ENCODE results near the gene SPATA17. TPM values are rescaled to one million over a fixed set of nuclear protein-coding genes. Genes with fewer than 3 reads are reported as not detected.

Gene SPATA17
- total and polyA plus RNA-seq, 3 donors from 2014 or later: 28.8 to 168 (median 36.5) TPM

DNA sequence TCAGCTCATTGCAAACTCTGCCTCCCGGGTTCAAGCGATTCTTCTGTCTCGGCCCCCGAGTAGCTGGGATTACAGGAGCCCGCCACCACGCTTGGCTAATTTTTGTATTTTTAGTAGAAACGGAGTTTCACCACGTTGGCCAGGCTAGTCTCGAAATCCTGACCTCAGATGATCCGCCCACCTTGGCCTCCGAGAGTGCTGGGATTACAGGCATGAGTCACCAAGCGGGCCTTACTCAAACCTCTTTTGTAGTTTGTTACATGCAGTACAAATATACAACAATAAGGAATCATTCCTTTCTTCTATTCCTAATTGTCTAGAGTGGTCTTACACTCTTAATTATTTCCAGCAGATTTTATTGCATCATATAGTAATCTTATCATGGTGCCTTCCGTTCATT is 16.6 kb downstream of the SPATA17 start:
- TF ChIP-seq POLR2A (IDR thresholded peaks at IDR 0.05): no peak
- no peak for TF ChIP-seq CTCF (IDR thresholded peaks at IDR 0.05)

DNA sequence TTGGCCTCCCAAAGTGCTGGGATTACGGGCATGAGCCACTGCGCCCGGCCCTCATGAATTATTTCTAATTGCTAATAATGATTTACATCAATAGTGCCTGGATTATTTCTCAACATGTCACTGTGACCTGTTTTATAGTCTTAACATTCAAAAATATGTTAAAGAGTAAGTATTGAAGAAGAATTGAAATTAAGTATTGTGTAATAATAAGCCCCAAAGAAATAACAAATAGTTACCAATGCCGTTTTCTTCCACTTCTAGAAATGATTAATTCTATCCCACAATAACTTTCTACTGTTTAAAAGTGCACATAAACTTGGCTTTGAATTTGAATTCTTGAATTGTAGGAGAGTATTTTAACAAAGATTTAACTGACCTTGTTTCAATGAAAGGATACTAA is 19.5 kb downstream of the SPATA17 start:
- TF ChIP-seq POLR2A (IDR thresholded peaks at IDR 0.05) (no peak), CTCF (IDR thresholded peaks at IDR 0.05) (no peak)
- H3K9me3 ChIP-seq: no peaks in the 10 kb centered on the region
- 75 to 79% methylated on average over 4 of the region's 4 CpGs for WGBS, 2 donors
- H3K4me3 ChIP-seq: no peak overlapping the region
- no peaks in the 10 kb centered on the region for H3K27me3 ChIP-seq
- H3K4me1 ChIP-seq: no peaks in the 10 kb centered on the region
- intact Hi-C loops (cut with DNase I; ENCODE audit: low total_unique reads): no loop called here
- DNase-seq: no peak
- no peaks in the 10 kb centered on the region for H3K36me3 ChIP-seq (ENCODE audit: low read depth, missing control alignments)
- no peak overlapping the region for H3K27ac ChIP-seq

More for the DNA sequence above, 16.6 kb downstream of the SPATA17 start:
- intact Hi-C loops (cut with DNase I; ENCODE audit: low total_unique reads): no loop called here
- Histone ChIP-seq H3K36me3 (ENCODE audit: low read depth, missing control alignments) (no peaks in the 10 kb centered on the region), H3K4me3 (no peak overlapping the region), H3K27ac (no peak overlapping the region), H3K9me3 (no peaks in the 10 kb centered on the region), H3K4me1 (no peaks in the 10 kb centered on the region), H3K27me3 (no peaks in the 10 kb centered on the region)
- no peak for DNase-seq
- WGBS, 2 donors: 80 to 91% methylated on average over 13 of the region's 13 CpGs

DNA sequence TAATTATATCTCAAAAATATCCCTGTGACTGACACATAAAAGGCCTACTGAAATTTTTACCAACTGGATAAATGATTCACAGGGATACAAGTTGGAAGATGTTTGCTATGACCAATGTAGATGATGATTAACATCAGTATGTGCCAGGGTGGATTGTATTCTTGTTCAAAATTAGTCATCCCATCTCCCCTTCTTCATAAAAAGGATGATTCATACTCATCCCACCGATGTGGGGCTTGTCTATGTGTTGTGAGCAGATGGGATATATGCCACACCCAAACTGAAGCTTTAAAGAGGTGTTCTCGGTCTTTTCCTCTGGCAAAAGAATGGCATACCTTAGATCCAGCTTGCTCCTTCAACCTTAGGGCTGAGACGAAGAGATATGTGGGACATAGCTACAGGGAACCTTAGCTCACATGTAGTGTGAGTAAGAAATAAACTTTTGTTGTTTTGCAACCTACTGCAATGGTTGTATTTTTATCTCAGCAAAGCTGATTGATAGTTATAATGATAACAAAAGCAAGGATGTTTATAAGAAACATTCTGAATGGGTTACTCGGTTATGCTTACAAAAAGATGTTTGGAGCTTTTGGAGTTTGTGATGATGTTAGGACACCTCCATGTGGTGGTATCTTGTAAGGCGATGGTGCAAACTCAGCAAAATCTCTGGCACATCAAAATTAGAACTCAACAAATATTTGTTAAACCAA is 29.4 kb downstream of the SPATA17 start:
- Histone ChIP-seq H3K4me1 (no peaks in the 10 kb centered on the region), H3K9me3 (no peaks in the 10 kb centered on the region), H3K4me3 (no peak overlapping the region), H3K36me3 (ENCODE audit: low read depth, missing control alignments) (no peaks in the 10 kb centered on the region), H3K27ac (no peak overlapping the region), H3K27me3 (no peaks in the 10 kb centered on the region)
- WGBS, 2 donors: 69 to 76% methylated on average over 5 of the region's 5 CpGs
- intact Hi-C loops (cut with DNase I; ENCODE audit: low total_unique reads): no loop called here
- TF ChIP-seq CTCF (IDR thresholded peaks at IDR 0.05) (peak in 1 of 3 experiments; percentile 13), POLR2A (IDR thresholded peaks at IDR 0.05) (no peak)
- no peak for DNase-seq

- DNase-seq: no peak
- Histone ChIP-seq H3K27ac (no peak overlapping the region), H3K4me1 (no peaks in the 10 kb centered on the region), H3K4me3 (no peak overlapping the region), H3K27me3 (no peaks in the 10 kb centered on the region), H3K9me3 (no peaks in the 10 kb centered on the region), H3K36me3 (ENCODE audit: low read depth, missing control alignments) (no peaks in the 10 kb centered on the region)
- TF ChIP-seq POLR2A (IDR thresholded peaks at IDR 0.05): no peak
- no peak for TF ChIP-seq CTCF (IDR thresholded peaks at IDR 0.05)
- intact Hi-C loops (cut with DNase I; ENCODE audit: low total_unique reads): no loop called here
Measured at GRCh38 chr1:217661407-217661806, 30.3 kb downstream of the SPATA17 start.

DNA sequence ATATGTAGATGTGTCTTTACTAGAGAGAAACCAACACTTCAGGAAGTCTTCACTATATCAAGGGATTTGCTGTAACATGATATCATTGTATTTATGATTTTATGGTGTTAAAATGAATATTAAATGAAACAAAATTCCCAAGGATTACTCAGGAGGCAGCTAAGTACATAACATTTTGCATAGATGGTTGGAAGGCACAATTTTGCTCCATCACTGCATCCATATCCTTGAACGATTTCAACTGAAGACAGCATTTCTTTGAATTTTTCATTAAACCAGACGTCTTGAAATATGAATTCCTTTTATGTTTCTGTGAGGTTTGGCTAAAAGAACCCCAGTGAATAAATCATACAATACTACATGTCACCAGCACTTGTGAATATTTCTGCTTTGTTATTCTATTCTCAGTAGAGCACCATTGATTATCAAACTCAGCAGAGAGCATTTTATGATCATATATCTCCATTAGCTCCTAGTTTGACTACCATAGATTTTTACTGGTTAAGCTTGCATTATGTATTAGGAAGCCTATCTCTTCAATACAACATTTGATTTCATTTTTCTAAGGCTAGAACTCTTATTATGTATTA is 37.3 kb downstream of the SPATA17 start:
- no peak overlapping the region for H3K27ac ChIP-seq
- no peaks in the 10 kb centered on the region for H3K27me3 ChIP-seq
- no peaks in the 10 kb centered on the region for H3K36me3 ChIP-seq (ENCODE audit: low read depth, missing control alignments)
- H3K4me1 ChIP-seq: no peaks in the 10 kb centered on the region
- no peak overlapping the region for H3K4me3 ChIP-seq
- intact Hi-C loops (cut with DNase I; ENCODE audit: low total_unique reads): no loop called here
- no peaks in the 10 kb centered on the region for H3K9me3 ChIP-seq
- TF ChIP-seq POLR2A (IDR thresholded peaks at IDR 0.05) (no peak), CTCF (IDR thresholded peaks at IDR 0.05) (no peak)
- DNase-seq: no peak
- 68 to 69% methylated on average over 2 of the region's 2 CpGs for WGBS, 2 donors
